B cell (primary cell): ENCODE data around the gene LRIG1. TPM values are rescaled to one million over a fixed set of nuclear protein-coding genes. Genes with fewer than 3 reads are reported as not detected.

ENCODE experiments used
- ATAC-seq: fragments of 200-7000 bp; cut with Tn5 transposase; one replicate; pipeline ENCODE4 v1.10.0; 2021; ENCODE audit warnings: low read depth, mild to moderate bottlenecking, moderate number of reproducible peaks, moderate library complexity
- CTCF ChIA-PET: fragments of 350-600 bp; sonication (Branson Sonifier 250); formaldehyde crosslinking; loops from one replicate; lab custom pipeline; 2021; ENCODE audit warnings: antibody characterized with exemption, inconsistent platforms; lab: Charles Lee
- POLR2A ChIA-PET: fragments of 350-600 bp; sonication (Branson Sonifier 250); formaldehyde crosslinking; loops from one replicate; lab custom pipeline; 2021; ENCODE audit warnings: antibody characterized with exemption; lab: Charles Lee
- DNase-seq: peaks from one replicate; pipeline ENCODE4 v3.0.0; 2013
- H2AFZ ChIP-seq: 2 replicates; pipeline ENCODE4 v1.6.1; 2012; ENCODE audit warnings: mild to moderate bottlenecking, low read depth, low read length; ENCODE audit not compliant: insufficient read depth, poor library complexity, severe bottlenecking
- H3K27ac ChIP-seq, 2 donors: 1 replicate in 1 of 2; 2 replicates in 1 of 2; pipeline ENCODE4 v1.5.1; 2012 to 2013; ENCODE audit warnings: low read length in 2 of 2, mild to moderate bottlenecking in 2 of 2, moderate library complexity in 1 of 2
- H3K27me3 ChIP-seq, 4 experiments: fragments of 200-600 bp in 1 of 4; sonication (generic) in 1 of 4; replicated peaks in 1 of 4; 1 replicate in 2 of 4; 2 replicates in 2 of 4; pipeline versions ENCODE4 v1.6.1 to v1.7.0; 2013 to 2016; ENCODE audit warnings: low read length in 3 of 4, mild to moderate bottlenecking in 2 of 4, mixed read lengths in 1 of 4, moderate library complexity in 1 of 4; ENCODE audit not compliant: insufficient read depth in 4 of 4, control insufficient read depth in 3 of 4; ENCODE audit errors: control extremely low read depth in 1 of 4
- H3K36me3 ChIP-seq, 2 experiments: replicated peaks in 1 of 2; 1 replicate in 1 of 2; 2 replicates in 1 of 2; pipeline versions ENCODE4 v1.6.1 to v1.7.1; 2013; ENCODE audit warnings: low read length in 1 of 2; ENCODE audit not compliant: insufficient read depth in 2 of 2, control insufficient read depth in 1 of 2; ENCODE audit errors: control extremely low read depth in 1 of 2, extremely low read depth in 1 of 2
- H3K4me1 ChIP-seq, 2 donors: fragments of 200-600 bp in 1 of 2; sonication (generic) in 1 of 2; 1 replicate in 1 of 2; 2 replicates in 1 of 2; pipeline versions ENCODE4 v1.5.1 to v1.6.1; 2013 to 2017; ENCODE audit warnings: low read length in 2 of 2; ENCODE audit not compliant: control insufficient read depth in 2 of 2, insufficient read depth in 2 of 2
- H3K4me2 ChIP-seq: replicated peaks from 2 replicates; pipeline ENCODE3; 2012; ENCODE audit warnings: mild to moderate bottlenecking, low read depth, low read length; ENCODE audit not compliant: poor library complexity, severe bottlenecking
- H3K4me3 ChIP-seq, 5 experiments: fragments of 200-600 bp in 1 of 5; sonication (generic) in 1 of 5; 1 replicate in 3 of 5; 2 replicates in 2 of 5; pipeline versions ENCODE4 v1.5.1 to v1.7.0; 2011 to 2016; ENCODE audit warnings: low read length in 4 of 5, mild to moderate bottlenecking in 4 of 5, low read depth in 2 of 5, control low read depth in 1 of 5, moderate library complexity in 1 of 5; ENCODE audit not compliant: insufficient read depth in 1 of 5; ENCODE audit errors: control extremely low read depth in 1 of 5, extremely low read depth in 1 of 5
- H3K79me2 ChIP-seq: fragments of 200-600 bp; sonication (generic); one replicate; pipeline ENCODE4 v1.6.0; 2016; ENCODE audit warnings: low read length; ENCODE audit not compliant: control insufficient read depth, insufficient read depth
- H3K9ac ChIP-seq: fragments of 200-600 bp; sonication (generic); 2 replicates; pipeline ENCODE4 v1.6.1; 2017; ENCODE audit warnings: mild to moderate bottlenecking, low read length, moderate library complexity
- H3K9me3 ChIP-seq, 3 donors: one replicate each; pipeline versions ENCODE4 v1.6.1 to v1.7.1; 2013; ENCODE audit warnings: low read length in 2 of 3; ENCODE audit not compliant: control insufficient read depth in 2 of 3, insufficient read depth in 1 of 3; ENCODE audit errors: control extremely low read depth in 1 of 3
- H4K20me1 ChIP-seq: 2 replicates; pipeline ENCODE4 v1.6.0; 2012; ENCODE audit warnings: mild to moderate bottlenecking, low read length; ENCODE audit not compliant: insufficient read depth, control insufficient read depth, poor library complexity, severe bottlenecking
- H3K27ac Mint-ChIP-seq: one replicate; pipeline ENCODE4 v1.8.0; 2021; ENCODE audit warnings: mixed read lengths
- H3K27me3 Mint-ChIP-seq: one replicate; pipeline ENCODE4 v1.8.0; 2021; ENCODE audit warnings: mixed read lengths
- H3K4me1 Mint-ChIP-seq: one replicate; pipeline ENCODE4 v1.8.0; 2021; ENCODE audit warnings: mixed read lengths
- H3K4me3 Mint-ChIP-seq: one replicate; pipeline ENCODE4 v1.8.0; 2021; ENCODE audit warnings: mixed read lengths
- H3K9me3 Mint-ChIP-seq: one replicate; pipeline ENCODE4 v1.8.0; 2022; ENCODE audit warnings: mixed read lengths; ENCODE audit not compliant: insufficient read depth
- CTCF ChIP-seq: fragments of 200-600 bp; IDR thresholded peaks from one replicate; pipeline ENCODE4 v1.8.0; 2022; ENCODE audit warnings: antibody characterized with exemption, mild to moderate bottlenecking
- EZH2 ChIP-seq: IDR thresholded peaks from 2 replicates; pipeline ENCODE4 v1.6.1; 2012; ENCODE audit warnings: borderline replicate concordance, low read depth, mild to moderate bottlenecking, moderate library complexity, low read length; ENCODE audit not compliant: insufficient read depth, poor library complexity, severe bottlenecking
- WGBS: methylation state at CpG from one replicate; pipeline ENCODE4 v1.1.5; 2013; ENCODE audit warnings: missing lambda C conversion rate; ENCODE audit not compliant: insufficient coverage; 5-methylcytosine and 5-hydroxymethylcytosine counted together
- intact Hi-C: fragments of 100-400 bp; cut with micrococcal nuclease; formaldehyde crosslinking; loops from one replicate; pipeline ENCODE4 v1.10.0; 2022
- polyA plus RNA-seq: library from polyadenylated mRNA; depleted of rRNA; stranded (reverse); fragments of >200 nt; gene quantifications from 2 replicates; pipeline ENCODE4 v1.2.3, GENCODE V29; 2012
- total RNA-seq, 2 donors: library from RNA; stranded (reverse); fragments of 120-200 nt in 1 of 2; gene quantifications; 1 replicate in 1 of 2; 2 replicates in 1 of 2; pipeline versions ENCODE4 v1.2.3 to v1.2.4, GENCODE V29; 2013 to 2022

Gene LRIG1
- total and polyA plus RNA-seq, 2 donors (not counting 1 experiment from before 2014, with no cell fraction given): 9.2 to 12.4 TPM

DNA sequence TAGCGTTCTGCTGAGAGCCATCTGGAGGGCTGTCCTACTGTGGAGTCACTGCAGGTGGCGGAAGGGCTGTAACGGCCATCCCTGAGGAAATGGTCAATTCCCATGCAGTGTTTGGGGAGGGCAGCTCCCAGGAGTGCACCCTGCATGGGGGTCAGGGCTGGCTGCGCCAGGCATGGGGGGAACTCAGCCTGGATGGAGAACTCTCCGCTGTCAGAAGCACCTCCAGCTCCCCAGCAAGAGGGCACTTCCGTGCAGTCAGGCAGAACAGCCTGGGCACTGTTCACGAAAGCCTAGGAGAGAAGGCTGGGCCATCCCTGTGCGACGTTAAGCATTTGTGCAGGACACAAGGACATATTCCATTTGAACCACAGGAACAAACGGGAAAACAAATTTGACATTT lies 105.2 kb downstream of the LRIG1 start:
- Histone ChIP-seq H3K9me3 (no peaks in the 10 kb centered on the region), H3K4me1 (peaks cover 28 to 34% of the 10 kb centered on the region in 2 donors), H3K79me2 (peaks cover 24% of the 10 kb centered on the region), H3K4me2 (no peak overlapping the region), H3K27me3 (no peaks in the 10 kb centered on the region), H4K20me1 (no peaks in the 10 kb centered on the region), H3K27ac (no peak overlapping the region), H2AFZ (no peak overlapping the region), H3K36me3 (peaks cover 0 to 3% of the 10 kb centered on the region in 2 experiments), H3K4me3 (no peak overlapping the region), H3K9ac (no peak overlapping the region)
- intact Hi-C loops: no loop called here
- Mint-ChIP-seq H3K27ac (no peak overlapping the region), H3K4me3 (no peak overlapping the region), H3K9me3 (no peaks in the 10 kb centered on the region), H3K4me1 (peaks cover 40% of the 10 kb centered on the region), H3K27me3 (no peaks in the 10 kb centered on the region)
- ChIA-PET POLR2A (no interaction called here), CTCF (no interaction called here)
- TF ChIP-seq EZH2: no peak
- no peak for TF ChIP-seq CTCF
- ATAC-seq (no peak), DNase-seq (no peak)
- WGBS: 95% methylated on average over 10 of the region's 10 CpGs

DNA sequence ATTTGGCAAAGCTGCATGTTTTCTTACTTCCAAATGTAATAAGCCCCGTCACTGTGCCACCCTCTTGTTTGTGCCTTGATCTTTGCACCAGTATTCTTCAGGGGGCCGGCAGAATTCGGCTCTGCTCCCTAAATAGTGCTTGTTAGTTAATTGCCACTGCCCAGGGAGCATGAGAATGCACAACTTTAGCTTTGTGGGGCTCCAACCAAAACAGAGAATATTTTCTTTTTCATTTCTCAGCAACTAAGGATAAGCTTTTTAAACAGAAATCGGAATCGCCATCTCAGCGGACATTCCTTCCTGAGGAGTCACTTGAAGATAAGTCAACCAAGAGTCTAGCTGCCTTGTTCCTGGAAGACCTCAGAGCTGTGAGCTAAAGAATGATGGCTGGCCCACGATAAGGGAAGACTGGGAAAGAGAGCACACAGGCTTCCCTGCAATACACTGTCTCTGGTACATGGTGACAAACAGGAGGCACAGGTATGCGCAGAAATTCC lies 106.0 kb downstream of the LRIG1 start:
- ChIA-PET POLR2A (no interaction called here), CTCF (interaction anchor here (0.8 to 5.1 kb wide), 7 partner anchors 8 to 422 kb away, joined by 3 to 31 read pairs (median 3); no protein-coding TSS in a partner anchor)
- intact Hi-C loops: loop anchor here (1.0 to 5.0 kb wide), 4 partner anchors 8 to 172 kb away; partner anchors contain the start of genes LRIG1 and SLC25A26
- Histone ChIP-seq H3K4me1 (peaks cover 33 to 42% of the 10 kb centered on the region in 2 donors), H4K20me1 (no peaks in the 10 kb centered on the region), H2AFZ (no peak overlapping the region), H3K9me3 (no peaks in the 10 kb centered on the region), H3K79me2 (peaks cover 29% of the 10 kb centered on the region), H3K4me3 (no peak overlapping the region), H3K36me3 (peaks cover 0 to 3% of the 10 kb centered on the region in 2 experiments), H3K4me2 (peak overlapping the region; percentile 75), H3K27ac (peak overlapping the region in 1 of 2 donors; percentile 72), H3K9ac (no peak overlapping the region), H3K27me3 (no peaks in the 10 kb centered on the region)
- Mint-ChIP-seq H3K27me3 (no peaks in the 10 kb centered on the region), H3K4me1 (peaks cover 47% of the 10 kb centered on the region), H3K4me3 (peak overlapping the region; percentile 92), H3K27ac (peak overlapping the region; percentile 92), H3K9me3 (no peaks in the 10 kb centered on the region)
- 99% methylated on average over 8 of the region's 8 CpGs for WGBS
- ATAC-seq: no peak
- TF ChIP-seq CTCF (no peak), EZH2 (no peak)
- DNase-seq: no peak
